Hepatocyte (in vitro differentiated cells): ENCODE data around the gene FNDC1.
"Not testable (repeated sequence)": the region's sequence is repeated elsewhere in the genome, so short reads cannot be mapped to it uniquely, and the experiment has no call there.

Experiments used
- EZH2 ChIP-seq: fragments of 200-600 bp; sonication (generic); IDR thresholded peaks from 2 replicates; pipeline ENCODE4 v1.6.1; 2016; ENCODE audit warnings: antibody characterized with exemption, mild to moderate bottlenecking, borderline replicate concordance
- EZH2phosphoT487 ChIP-seq: fragments of 200-600 bp; sonication (generic); IDR thresholded peaks from one replicate; pipeline ENCODE4 v1.6.1; 2018; ENCODE audit warnings: antibody characterized with exemption, mild to moderate bottlenecking, low read depth, moderate library complexity; ENCODE audit not compliant: unreplicated experiment, severe bottlenecking
- TF ChIP-seq, protein P1 (sequence below): fragments of 200-600 bp; sonication (generic); IDR thresholded peaks from 2 replicates; pipeline ENCODE4 v1.5.1; 2016; ENCODE audit warnings: antibody characterized with exemption, mild to moderate bottlenecking; ENCODE audit not compliant: poor library complexity

DNA sequence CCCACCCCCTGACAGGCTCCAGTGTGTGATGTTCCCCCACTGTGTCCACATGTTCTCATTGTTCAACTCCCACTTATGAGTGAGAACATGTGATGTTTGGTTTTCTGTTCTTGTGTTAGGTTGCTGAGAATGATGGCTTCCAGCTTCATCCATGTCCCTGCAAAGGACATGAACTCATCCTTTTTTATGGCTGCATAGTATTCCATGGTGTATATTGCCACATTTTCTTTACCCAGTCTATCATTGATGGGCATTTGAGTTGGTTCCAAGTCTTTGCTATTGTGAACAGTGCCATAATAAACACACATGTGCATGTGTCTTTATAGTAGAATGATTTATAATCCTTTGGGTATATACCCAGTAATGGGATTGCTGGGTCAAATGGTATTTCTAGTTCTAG is 115.5 kb downstream of the FNDC1 start:
- TF ChIP-seq, protein P1, sequence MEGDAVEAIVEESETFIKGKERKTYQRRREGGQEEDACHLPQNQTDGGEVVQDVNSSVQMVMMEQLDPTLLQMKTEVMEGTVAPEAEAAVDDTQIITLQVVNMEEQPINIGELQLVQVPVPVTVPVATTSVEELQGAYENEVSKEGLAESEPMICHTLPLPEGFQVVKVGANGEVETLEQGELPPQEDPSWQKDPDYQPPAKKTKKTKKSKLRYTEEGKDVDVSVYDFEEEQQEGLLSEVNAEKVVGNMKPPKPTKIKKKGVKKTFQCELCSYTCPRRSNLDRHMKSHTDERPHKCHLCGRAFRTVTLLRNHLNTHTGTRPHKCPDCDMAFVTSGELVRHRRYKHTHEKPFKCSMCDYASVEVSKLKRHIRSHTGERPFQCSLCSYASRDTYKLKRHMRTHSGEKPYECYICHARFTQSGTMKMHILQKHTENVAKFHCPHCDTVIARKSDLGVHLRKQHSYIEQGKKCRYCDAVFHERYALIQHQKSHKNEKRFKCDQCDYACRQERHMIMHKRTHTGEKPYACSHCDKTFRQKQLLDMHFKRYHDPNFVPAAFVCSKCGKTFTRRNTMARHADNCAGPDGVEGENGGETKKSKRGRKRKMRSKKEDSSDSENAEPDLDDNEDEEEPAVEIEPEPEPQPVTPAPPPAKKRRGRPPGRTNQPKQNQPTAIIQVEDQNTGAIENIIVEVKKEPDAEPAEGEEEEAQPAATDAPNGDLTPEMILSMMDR: not testable (repeated sequence)
- TF ChIP-seq EZH2, EZH2phosphoT487: not testable (repeated sequence)
